B cell (primary cell): Measurements from ENCODE around the gene CBX2. TPM values are rescaled to one million over a fixed set of nuclear protein-coding genes. Genes with fewer than 3 reads are reported as not detected.
A peak's percentile ranks its signal among the peaks of the same experiment; 100 is the strongest.

Experiments used
- ATAC-seq: fragments of 200-7000 bp; cut with Tn5 transposase; one replicate; pipeline ENCODE4 v1.10.0; 2021; ENCODE audit warnings: low read depth, mild to moderate bottlenecking, moderate number of reproducible peaks, moderate library complexity
- CTCF ChIA-PET: fragments of 350-600 bp; sonication (Branson Sonifier 250); formaldehyde crosslinking; loops from one replicate; lab custom pipeline; 2021; ENCODE audit warnings: antibody characterized with exemption, inconsistent platforms; lab: Charles Lee
- POLR2A ChIA-PET: fragments of 350-600 bp; sonication (Branson Sonifier 250); formaldehyde crosslinking; loops from one replicate; lab custom pipeline; 2021; ENCODE audit warnings: antibody characterized with exemption; lab: Charles Lee
- DNase-seq: peaks from one replicate; pipeline ENCODE4 v3.0.0; 2013
- H2AFZ ChIP-seq: 2 replicates; pipeline ENCODE4 v1.6.1; 2012; ENCODE audit warnings: mild to moderate bottlenecking, low read depth, low read length; ENCODE audit not compliant: insufficient read depth, poor library complexity, severe bottlenecking
- H3K27ac ChIP-seq, 2 donors: 1 replicate in 1 of 2; 2 replicates in 1 of 2; pipeline ENCODE4 v1.5.1; 2012 to 2013; ENCODE audit warnings: low read length in 2 of 2, mild to moderate bottlenecking in 2 of 2, moderate library complexity in 1 of 2
- H3K27me3 ChIP-seq, 4 experiments: fragments of 200-600 bp in 1 of 4; sonication (generic) in 1 of 4; replicated peaks in 1 of 4; 1 replicate in 2 of 4; 2 replicates in 2 of 4; pipeline versions ENCODE4 v1.6.1 to v1.7.0; 2013 to 2016; ENCODE audit warnings: low read length in 3 of 4, mild to moderate bottlenecking in 2 of 4, mixed read lengths in 1 of 4, moderate library complexity in 1 of 4; ENCODE audit not compliant: insufficient read depth in 4 of 4, control insufficient read depth in 3 of 4; ENCODE audit errors: control extremely low read depth in 1 of 4
- H3K36me3 ChIP-seq, 2 experiments: replicated peaks in 1 of 2; 1 replicate in 1 of 2; 2 replicates in 1 of 2; pipeline versions ENCODE4 v1.6.1 to v1.7.1; 2013; ENCODE audit warnings: low read length in 1 of 2; ENCODE audit not compliant: insufficient read depth in 2 of 2, control insufficient read depth in 1 of 2; ENCODE audit errors: control extremely low read depth in 1 of 2, extremely low read depth in 1 of 2
- H3K4me1 ChIP-seq, 2 donors: fragments of 200-600 bp in 1 of 2; sonication (generic) in 1 of 2; 1 replicate in 1 of 2; 2 replicates in 1 of 2; pipeline versions ENCODE4 v1.5.1 to v1.6.1; 2013 to 2017; ENCODE audit warnings: low read length in 2 of 2; ENCODE audit not compliant: control insufficient read depth in 2 of 2, insufficient read depth in 2 of 2
- H3K4me2 ChIP-seq: replicated peaks from 2 replicates; pipeline ENCODE3; 2012; ENCODE audit warnings: mild to moderate bottlenecking, low read depth, low read length; ENCODE audit not compliant: poor library complexity, severe bottlenecking
- H3K4me3 ChIP-seq, 5 experiments: fragments of 200-600 bp in 1 of 5; sonication (generic) in 1 of 5; 1 replicate in 3 of 5; 2 replicates in 2 of 5; pipeline versions ENCODE4 v1.5.1 to v1.7.0; 2011 to 2016; ENCODE audit warnings: low read length in 4 of 5, mild to moderate bottlenecking in 4 of 5, low read depth in 2 of 5, control low read depth in 1 of 5, moderate library complexity in 1 of 5; ENCODE audit not compliant: insufficient read depth in 1 of 5; ENCODE audit errors: control extremely low read depth in 1 of 5, extremely low read depth in 1 of 5
- H3K79me2 ChIP-seq: fragments of 200-600 bp; sonication (generic); one replicate; pipeline ENCODE4 v1.6.0; 2016; ENCODE audit warnings: low read length; ENCODE audit not compliant: control insufficient read depth, insufficient read depth
- H3K9ac ChIP-seq: fragments of 200-600 bp; sonication (generic); 2 replicates; pipeline ENCODE4 v1.6.1; 2017; ENCODE audit warnings: mild to moderate bottlenecking, low read length, moderate library complexity
- H3K9me3 ChIP-seq, 3 donors: one replicate each; pipeline versions ENCODE4 v1.6.1 to v1.7.1; 2013; ENCODE audit warnings: low read length in 2 of 3; ENCODE audit not compliant: control insufficient read depth in 2 of 3, insufficient read depth in 1 of 3; ENCODE audit errors: control extremely low read depth in 1 of 3
- H4K20me1 ChIP-seq: 2 replicates; pipeline ENCODE4 v1.6.0; 2012; ENCODE audit warnings: mild to moderate bottlenecking, low read length; ENCODE audit not compliant: insufficient read depth, control insufficient read depth, poor library complexity, severe bottlenecking
- H3K27ac Mint-ChIP-seq: one replicate; pipeline ENCODE4 v1.8.0; 2021; ENCODE audit warnings: mixed read lengths
- H3K27me3 Mint-ChIP-seq: one replicate; pipeline ENCODE4 v1.8.0; 2021; ENCODE audit warnings: mixed read lengths
- H3K4me1 Mint-ChIP-seq: one replicate; pipeline ENCODE4 v1.8.0; 2021; ENCODE audit warnings: mixed read lengths
- H3K4me3 Mint-ChIP-seq: one replicate; pipeline ENCODE4 v1.8.0; 2021; ENCODE audit warnings: mixed read lengths
- H3K9me3 Mint-ChIP-seq: one replicate; pipeline ENCODE4 v1.8.0; 2022; ENCODE audit warnings: mixed read lengths; ENCODE audit not compliant: insufficient read depth
- CTCF ChIP-seq: fragments of 200-600 bp; IDR thresholded peaks from one replicate; pipeline ENCODE4 v1.8.0; 2022; ENCODE audit warnings: antibody characterized with exemption, mild to moderate bottlenecking
- EZH2 ChIP-seq: IDR thresholded peaks from 2 replicates; pipeline ENCODE4 v1.6.1; 2012; ENCODE audit warnings: borderline replicate concordance, low read depth, mild to moderate bottlenecking, moderate library complexity, low read length; ENCODE audit not compliant: insufficient read depth, poor library complexity, severe bottlenecking
- WGBS: methylation state at CpG from one replicate; pipeline ENCODE4 v1.1.5; 2013; ENCODE audit warnings: missing lambda C conversion rate; ENCODE audit not compliant: insufficient coverage; 5-methylcytosine and 5-hydroxymethylcytosine counted together
- intact Hi-C: fragments of 100-400 bp; cut with micrococcal nuclease; formaldehyde crosslinking; loops from one replicate; pipeline ENCODE4 v1.10.0; 2022
- polyA plus RNA-seq: library from polyadenylated mRNA; depleted of rRNA; stranded (reverse); fragments of >200 nt; gene quantifications from 2 replicates; pipeline ENCODE4 v1.2.3, GENCODE V29; 2012
- total RNA-seq, 2 donors: library from RNA; stranded (reverse); fragments of 120-200 nt in 1 of 2; gene quantifications; 1 replicate in 1 of 2; 2 replicates in 1 of 2; pipeline versions ENCODE4 v1.2.3 to v1.2.4, GENCODE V29; 2013 to 2022

Gene CBX2
- total and polyA plus RNA-seq, 2 donors (not counting 1 experiment from before 2014, with no cell fraction given): 0.10 to 0.47 TPM

- peaks cover 0 to 77% (median 44%) of the 10 kb centered on the region in 4 experiments for H3K27me3 ChIP-seq
- no peaks in the 10 kb centered on the region for H4K20me1 ChIP-seq
- H3K27ac ChIP-seq: no peak overlapping the region
- H3K4me2 ChIP-seq: peak overlapping the region; percentile 83
- Mint-ChIP-seq H3K27me3 (peaks cover 68% of the 10 kb centered on the region), H3K9me3 (no peaks in the 10 kb centered on the region), H3K27ac (peak overlapping the region; percentile 42), H3K4me1 (peaks cover 21% of the 10 kb centered on the region), H3K4me3 (peak overlapping the region; percentile 65)
- peaks cover 0 to 14% (median 0%) of the 10 kb centered on the region in 3 donors for H3K9me3 ChIP-seq
- intact Hi-C loops: loop anchor here (2.0 kb wide), 2 partner anchors 20 to 34 kb away; partner anchors contain the start of gene CBX8
- H3K4me3 ChIP-seq: no peak overlapping the region
- no peaks in the 10 kb centered on the region for H3K79me2 ChIP-seq
- no peak overlapping the region for H3K9ac ChIP-seq
- DNase-seq (no peak), ATAC-seq (no peak)
- CTCF ChIA-PET: interaction anchor here (0.7 to 8.2 kb wide), 4 partner anchors 14 to 68 kb away, joined by 3 to 30 read pairs (median 4); no protein-coding TSS in a partner anchor
- peaks cover 21 to 32% of the 10 kb centered on the region in 2 donors for H3K4me1 ChIP-seq
- POLR2A ChIA-PET: interaction anchor here (1.2 kb wide), 1 partner anchor 10 kb away, joined by 3 read pairs; no protein-coding TSS in a partner anchor
- no peaks in the 10 kb centered on the region for H3K36me3 ChIP-seq
- H2AFZ ChIP-seq: no peak overlapping the region
- no peak for TF ChIP-seq CTCF
- no peak for TF ChIP-seq EZH2
- 55% methylated on average over 8 of the region's 11 CpGs for WGBS
Observed at GRCh38 chr17:79776376-79777119, 1.4 kb upstream of the CBX2 start.
